GM06990 (cell line): Measurements from ENCODE around the gene DUSP2.
"Not testable (repeated sequence)": the region's sequence is repeated elsewhere in the genome, so short reads cannot be mapped to it uniquely, and the experiment has no call there.

Experiments used
- DNase-seq: peaks from one replicate; pipeline ENCODE4 v3.0.0-alpha.2; 2011; ENCODE audit not compliant: insufficient read length; ENCODE audit errors: extremely low read depth
- H3K27me3 ChIP-seq: replicated peaks from 2 replicates; pipeline ENCODE4 v1.6.0; 2011; ENCODE audit warnings: low read length; ENCODE audit not compliant: control insufficient read depth, insufficient read depth
- H3K36me3 ChIP-seq: 2 replicates; pipeline ENCODE4 v1.5.1; 2011; ENCODE audit warnings: low read length; ENCODE audit not compliant: control insufficient read depth, insufficient read depth
- H3K4me3 ChIP-seq: replicated peaks from 2 replicates; pipeline ENCODE4 v1.5.1; 2011; ENCODE audit warnings: low read depth, mild to moderate bottlenecking, control low read depth, low read length
- CTCF ChIP-seq: IDR thresholded peaks from 2 replicates; pipeline ENCODE4 v1.5.1; 2011; ENCODE audit warnings: low read length, control low read depth, mild to moderate bottlenecking, inconsistent platforms; ENCODE audit not compliant: insufficient read depth, poor library complexity, severe bottlenecking

Gene DUSP2

GRCh38 chr2:96167407-96168013, 22.3 kb upstream of the DUSP2 start:
- H3K4me3 ChIP-seq: no peak overlapping the region
- TF ChIP-seq CTCF: no peak
- no peaks in the 10 kb centered on the region for H3K27me3 ChIP-seq
- DNase-seq: no peak
- H3K36me3 ChIP-seq: no peaks in the 10 kb centered on the region

GRCh38 chr2:96164459-96165184, 19.4 kb upstream of the DUSP2 start:
- Histone ChIP-seq H3K36me3 (no peaks in the 10 kb centered on the region), H3K27me3 (no peaks in the 10 kb centered on the region), H3K4me3 (peak overlapping the region; percentile 53)
- peak; percentile 87 for DNase-seq
- peak; percentile 30 for TF ChIP-seq CTCF

DNA sequence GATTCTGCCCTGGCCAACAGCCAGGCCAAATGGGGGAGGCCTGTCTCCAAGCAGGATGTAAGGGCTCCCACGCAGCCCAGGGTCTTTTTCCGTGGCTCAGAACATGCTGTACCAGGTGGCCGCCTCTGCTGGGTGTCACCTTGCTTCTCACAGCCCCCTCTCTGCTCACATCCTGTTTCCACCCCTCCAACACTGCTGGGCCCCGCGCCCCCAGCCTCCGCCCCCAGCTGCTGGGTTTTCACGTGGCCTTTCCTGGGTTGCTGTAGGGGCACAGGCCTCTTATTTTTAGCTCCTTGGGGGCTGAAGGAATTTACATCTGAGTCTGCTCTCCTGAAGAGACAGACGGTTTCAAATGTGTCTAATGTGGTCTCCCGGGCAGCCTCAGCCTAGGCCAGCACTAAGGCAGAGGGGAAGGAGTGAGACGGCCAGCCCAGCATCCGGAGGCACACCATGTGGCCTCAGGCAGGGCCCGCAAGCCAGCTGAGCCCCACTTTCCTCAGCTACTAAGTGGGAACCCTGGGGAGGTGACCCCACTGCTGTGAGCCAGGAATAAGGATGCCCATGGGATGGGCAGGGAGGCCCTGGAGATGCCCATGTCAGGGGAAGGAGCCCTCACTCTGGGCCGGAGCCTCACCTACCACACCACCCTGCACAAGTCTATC, 18.7 kb upstream of the DUSP2 start:
- DNase-seq: peak; percentile 95
- Histone ChIP-seq H3K27me3 (no peaks in the 10 kb centered on the region), H3K36me3 (no peaks in the 10 kb centered on the region), H3K4me3 (peak overlapping the region; percentile 53)
- TF ChIP-seq CTCF: no peak

DNA sequence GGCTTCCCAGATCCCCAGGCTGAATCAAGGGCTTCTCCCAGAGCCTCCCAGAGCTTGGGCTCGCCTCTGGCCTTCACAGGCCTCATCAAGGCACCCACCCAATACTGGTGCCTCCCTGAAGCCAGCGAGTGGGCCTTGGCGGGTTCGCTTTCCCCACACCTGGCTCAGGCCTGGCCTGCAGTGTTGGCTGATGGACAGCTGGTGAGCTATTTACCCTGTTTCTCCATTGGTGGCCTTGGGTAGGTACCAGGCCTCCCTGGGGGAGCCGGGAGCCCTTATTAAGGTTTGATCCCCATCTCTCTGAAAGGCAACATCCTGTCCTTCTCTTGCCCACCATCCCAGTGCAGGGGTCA, 18.2 kb upstream of the DUSP2 start:
- no peak for TF ChIP-seq CTCF
- Histone ChIP-seq H3K4me3 (no peak overlapping the region), H3K27me3 (no peaks in the 10 kb centered on the region), H3K36me3 (no peaks in the 10 kb centered on the region)
- DNase-seq: no peak

- H3K27me3 ChIP-seq: no peaks in the 10 kb centered on the region
- no peak for DNase-seq
- no peaks in the 10 kb centered on the region for H3K36me3 ChIP-seq
- no peak overlapping the region for H3K4me3 ChIP-seq
- TF ChIP-seq CTCF: no peak
These were observed 16.7 kb upstream of the DUSP2 start for GRCh38 chr2:96161898-96162297.

GRCh38 chr2:96160366-96160765, 15.1 kb upstream of the DUSP2 start:
- DNase-seq, H3K4me3 ChIP-seq, H3K36me3 ChIP-seq, H3K27me3 ChIP-seq: not testable (repeated sequence)
